Activated CD8-positive, alpha-beta T cell treated with anti-CD3 and anti-CD28 coated beads for 36 hours (primary cell): ENCODE measurements around the gene CORO7. TPM values are rescaled to one million over a fixed set of nuclear protein-coding genes. Genes with fewer than 3 reads are reported as not detected.

Experiments
- ATAC-seq: fragments of 200-7000 bp; cut with Tn5 transposase; one replicate; pipeline ENCODE4 v1.10.0; 2021; ENCODE audit warnings: mild to moderate bottlenecking, moderate library complexity
- CTCF ChIA-PET: fragments of 350-600 bp; sonication (Branson Sonifier 250); formaldehyde crosslinking; loops from one replicate; lab custom pipeline; 2021; ENCODE audit warnings: antibody characterized with exemption; lab: Charles Lee
- POLR2A ChIA-PET: fragments of 350-600 bp; sonication (Branson Sonifier 250); formaldehyde crosslinking; loops from one replicate; lab custom pipeline; 2021; ENCODE audit warnings: antibody characterized with exemption; lab: Charles Lee
- DNase-seq: peaks from one replicate; pipeline ENCODE4 v3.0.0-alpha.2; 2020
- H3K27ac Mint-ChIP-seq: one replicate; pipeline ENCODE4 v1.8.0; 2021; ENCODE audit warnings: mild to moderate bottlenecking, mixed read lengths
- H3K27me3 Mint-ChIP-seq: one replicate; pipeline ENCODE4 v1.8.0; 2021; ENCODE audit warnings: mixed read lengths
- H3K36me3 Mint-ChIP-seq: one replicate; pipeline ENCODE4 v1.8.0; 2021; ENCODE audit warnings: low read depth, mixed read lengths
- H3K4me1 Mint-ChIP-seq: one replicate; pipeline ENCODE4 v1.8.0; 2021; ENCODE audit warnings: low read depth, mixed read lengths
- H3K4me3 Mint-ChIP-seq: one replicate; pipeline ENCODE4 v1.8.0; 2021; ENCODE audit warnings: mild to moderate bottlenecking, moderate library complexity, mixed read lengths
- H3K9me3 Mint-ChIP-seq: one replicate; pipeline ENCODE4 v1.8.0; 2021; ENCODE audit warnings: mixed read lengths
- intact Hi-C: fragments of 100-400 bp; cut with micrococcal nuclease; formaldehyde crosslinking; loops from one replicate; pipeline ENCODE4 v1.10.0; 2022
- total RNA-seq, 2 experiments: library from RNA; stranded (reverse); gene quantifications; one replicate each; pipeline ENCODE4 v1.2.3, GENCODE V29; 2021
- TF ChIP-seq, protein P1 (sequence below): fragments of 200-600 bp; IDR thresholded peaks from one replicate; pipeline ENCODE4 v1.8.0; 2022; ENCODE audit warnings: antibody characterized with exemption, mild to moderate bottlenecking

CORO7 gene
- total RNA-seq, 2 experiments from 2014 or later: 73.3 to 76.6 TPM

DNA sequence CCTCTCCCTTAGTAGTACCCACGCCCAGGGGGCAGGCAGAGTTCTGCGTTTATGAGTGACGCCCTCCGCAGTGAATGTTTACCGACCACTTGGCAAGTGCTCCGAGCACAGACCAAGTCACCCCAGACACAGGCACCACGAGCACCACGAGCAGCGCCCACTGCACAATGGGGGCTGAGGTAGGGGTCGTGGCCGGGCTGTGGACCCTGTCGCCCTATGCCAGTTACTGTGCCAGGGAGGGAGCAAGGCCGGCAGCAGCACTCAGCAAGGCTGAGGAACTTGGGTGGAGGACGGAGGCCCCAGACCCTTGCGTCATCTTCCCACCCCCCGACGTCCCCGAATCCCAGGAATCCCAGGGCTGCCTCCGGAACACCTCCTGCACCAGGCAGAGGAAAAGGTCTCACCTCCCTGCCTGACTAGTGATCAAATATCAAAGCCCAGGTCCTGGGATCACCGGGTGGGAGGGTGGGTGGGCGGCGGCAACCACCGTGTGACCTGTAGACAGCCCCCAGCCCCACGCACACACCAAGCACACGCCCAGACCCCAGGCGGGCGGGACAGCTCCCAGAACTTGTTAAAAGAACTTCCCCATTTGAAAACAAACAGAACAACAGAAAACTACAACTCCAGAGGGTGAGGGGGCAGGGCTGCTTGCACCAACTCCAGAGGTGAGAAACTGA is 39.4 kb downstream of the CORO7 start:
- ChIA-PET CTCF (interaction anchor here (0.7 kb wide), 1 partner anchor 27 kb away, joined by 3 read pairs; no protein-coding TSS in a partner anchor), POLR2A (interaction anchor here (0.5 kb wide), 1 partner anchor 630 kb away, joined by 3 read pairs; no protein-coding TSS in a partner anchor)
- H3K27me3 Mint-ChIP-seq: no peaks in the 10 kb centered on the region
- DNase-seq (no peak), ATAC-seq (no peak)
- H3K36me3 Mint-ChIP-seq: no peaks in the 10 kb centered on the region
- TF ChIP-seq, protein P1, sequence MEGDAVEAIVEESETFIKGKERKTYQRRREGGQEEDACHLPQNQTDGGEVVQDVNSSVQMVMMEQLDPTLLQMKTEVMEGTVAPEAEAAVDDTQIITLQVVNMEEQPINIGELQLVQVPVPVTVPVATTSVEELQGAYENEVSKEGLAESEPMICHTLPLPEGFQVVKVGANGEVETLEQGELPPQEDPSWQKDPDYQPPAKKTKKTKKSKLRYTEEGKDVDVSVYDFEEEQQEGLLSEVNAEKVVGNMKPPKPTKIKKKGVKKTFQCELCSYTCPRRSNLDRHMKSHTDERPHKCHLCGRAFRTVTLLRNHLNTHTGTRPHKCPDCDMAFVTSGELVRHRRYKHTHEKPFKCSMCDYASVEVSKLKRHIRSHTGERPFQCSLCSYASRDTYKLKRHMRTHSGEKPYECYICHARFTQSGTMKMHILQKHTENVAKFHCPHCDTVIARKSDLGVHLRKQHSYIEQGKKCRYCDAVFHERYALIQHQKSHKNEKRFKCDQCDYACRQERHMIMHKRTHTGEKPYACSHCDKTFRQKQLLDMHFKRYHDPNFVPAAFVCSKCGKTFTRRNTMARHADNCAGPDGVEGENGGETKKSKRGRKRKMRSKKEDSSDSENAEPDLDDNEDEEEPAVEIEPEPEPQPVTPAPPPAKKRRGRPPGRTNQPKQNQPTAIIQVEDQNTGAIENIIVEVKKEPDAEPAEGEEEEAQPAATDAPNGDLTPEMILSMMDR: no peak
- intact Hi-C loops: no loop called here
- no peak overlapping the region for H3K27ac Mint-ChIP-seq
- H3K4me1 Mint-ChIP-seq: peaks cover 9% of the 10 kb centered on the region
- no peaks in the 10 kb centered on the region for H3K9me3 Mint-ChIP-seq
- H3K4me3 Mint-ChIP-seq: no peak overlapping the region

- ChIA-PET POLR2A (interaction anchor here (0.5 to 0.8 kb wide), 2 partner anchors 26 to 629 kb away, joined by 3 read pairs; no protein-coding TSS in a partner anchor), CTCF (interaction anchor here (2.2 to 3.2 kb wide), 2 partner anchors 17 to 26 kb away, joined by 8 to 17 read pairs; no protein-coding TSS in a partner anchor)
- H3K36me3 Mint-ChIP-seq: no peaks in the 10 kb centered on the region
- no peak overlapping the region for H3K27ac Mint-ChIP-seq
- no peak for ATAC-seq
- intact Hi-C loops: no loop called here
- peaks cover 9% of the 10 kb centered on the region for H3K4me1 Mint-ChIP-seq
- TF ChIP-seq, protein P1: no peak
- no peaks in the 10 kb centered on the region for H3K27me3 Mint-ChIP-seq
- H3K9me3 Mint-ChIP-seq: no peaks in the 10 kb centered on the region
- DNase-seq: no peak
- H3K4me3 Mint-ChIP-seq: no peak overlapping the region
These were observed 40.1 kb downstream of the CORO7 start for GRCh38 chr16:4376126-4376892.

GRCh38 chr16:4375717-4376116 is 40.7 kb downstream of the CORO7 start:
- TF ChIP-seq, protein P1: no peak
- Mint-ChIP-seq H3K36me3 (no peaks in the 10 kb centered on the region), H3K9me3 (no peaks in the 10 kb centered on the region), H3K27me3 (no peaks in the 10 kb centered on the region), H3K27ac (no peak overlapping the region), H3K4me1 (peaks cover 9% of the 10 kb centered on the region), H3K4me3 (no peak overlapping the region)
- POLR2A ChIA-PET: interaction anchor here (0.8 to 1.2 kb wide), 3 partner anchors 25 to 117 kb away, joined by 3 read pairs; no protein-coding TSS in a partner anchor
- ATAC-seq (no peak), DNase-seq (no peak)
- CTCF ChIA-PET: interaction anchor here (0.6 to 3.2 kb wide), 3 partner anchors 16 to 84 kb away, joined by 3 to 17 read pairs (median 8); no protein-coding TSS in a partner anchor
- intact Hi-C loops: no loop called here

GRCh38 chr16:4373909-4374742 is 42.3 kb downstream of the CORO7 start:
- DNase-seq (no peak), ATAC-seq (no peak)
- Mint-ChIP-seq H3K4me3 (no peak overlapping the region), H3K27me3 (no peaks in the 10 kb centered on the region), H3K9me3 (no peaks in the 10 kb centered on the region), H3K27ac (no peak overlapping the region), H3K36me3 (no peaks in the 10 kb centered on the region), H3K4me1 (peaks cover 9% of the 10 kb centered on the region)
- TF ChIP-seq, protein P1: no peak
- ChIA-PET POLR2A (interaction anchor here (0.8 to 1.0 kb wide), 2 partner anchors 9 to 10 kb away, joined by 3 read pairs; no protein-coding TSS in a partner anchor), CTCF (interaction anchor here (2.2 to 3.2 kb wide), 2 partner anchors 15 to 29 kb away, joined by 8 to 17 read pairs; no protein-coding TSS in a partner anchor)
- intact Hi-C loops: no loop called here
